Activated CD8-positive, alpha-beta memory T cell treated with anti-CD3 and anti-CD28 coated beads for 1 hour (primary cell): Measurements from ENCODE around the gene ERMN.
"Not testable (repeated sequence)": the region's sequence is repeated elsewhere in the genome, so short reads cannot be mapped to it uniquely, and the experiment has no call there.

Experiments
- DNase-seq, 2 donors: peaks; one replicate each; pipeline ENCODE4 v3.0.0-alpha.2; 2020; ENCODE audit warnings: low read depth in 1 of 2; ENCODE audit errors: extremely low read depth in 1 of 2

The ERMN gene, protein sequence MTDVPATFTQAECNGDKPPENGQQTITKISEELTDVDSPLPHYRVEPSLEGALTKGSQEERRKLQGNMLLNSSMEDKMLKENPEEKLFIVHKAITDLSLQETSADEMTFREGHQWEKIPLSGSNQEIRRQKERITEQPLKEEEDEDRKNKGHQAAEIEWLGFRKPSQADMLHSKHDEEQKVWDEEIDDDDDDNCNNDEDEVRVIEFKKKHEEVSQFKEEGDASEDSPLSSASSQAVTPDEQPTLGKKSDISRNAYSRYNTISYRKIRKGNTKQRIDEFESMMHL

GRCh38 chr2:157325786-157326185 lies at the start of gene ERMN:
TSS of gene ERMN (minus strand) at chr2:157325824. CDS start at chr2:157325642, 182 bp downstream.
- no peak for DNase-seq

DNA sequence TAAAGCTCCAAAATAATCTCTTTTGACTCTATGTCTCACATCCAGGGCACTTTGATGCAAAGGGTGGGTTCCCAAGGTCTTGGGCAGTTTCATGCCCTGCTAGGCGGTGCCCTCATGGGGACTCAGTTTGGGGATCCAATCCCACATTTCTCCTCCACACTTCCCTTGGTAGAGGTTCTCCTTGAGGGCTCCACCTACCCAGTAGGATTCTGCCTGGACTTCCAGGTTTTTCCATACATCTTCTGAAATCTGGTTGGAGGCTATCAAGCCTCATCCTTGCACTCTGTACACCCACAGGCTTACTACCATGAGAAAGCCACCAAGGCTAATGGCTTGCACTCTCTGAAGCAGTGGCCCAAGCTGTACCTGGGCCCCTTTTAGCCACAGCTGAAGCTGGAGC lies 49.8 kb upstream of the ERMN start:
- no peak for DNase-seq

- not testable (repeated sequence) for DNase-seq
These were observed 42.9 kb upstream of the ERMN start for GRCh38 chr2:157368508-157368907.

- no peak for DNase-seq
These were observed 42.1 kb upstream of the ERMN start for GRCh38 chr2:157367704-157368103.

GRCh38 chr2:157364257-157364974 lies 38.8 kb upstream of the ERMN start:
- no peak for DNase-seq

DNA sequence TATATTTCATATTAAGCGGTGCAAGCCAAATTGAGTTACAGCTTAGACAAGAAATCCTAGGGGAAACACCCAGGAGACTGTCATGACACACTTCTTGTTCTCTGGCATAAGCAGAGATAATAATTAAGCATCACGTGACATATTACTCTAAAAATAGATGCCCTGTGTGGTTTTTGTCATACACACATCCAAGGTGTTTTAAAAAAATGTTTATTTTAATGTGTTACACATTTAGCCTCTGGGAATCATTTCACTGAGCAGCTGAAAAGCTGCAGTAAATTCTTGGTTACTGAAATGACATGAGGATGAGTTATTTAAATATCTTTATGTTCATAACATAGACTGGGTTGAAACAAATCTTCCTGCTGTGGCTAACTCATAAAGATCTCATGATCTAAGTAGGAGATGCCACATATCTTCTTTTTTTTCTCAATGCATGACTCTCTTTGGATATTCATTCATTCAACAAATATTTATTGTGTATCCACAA lies 38.0 kb upstream of the ERMN start:
- no peak for DNase-seq

- no peak for DNase-seq
These were observed 37.0 kb upstream of the ERMN start for GRCh38 chr2:157362627-157363026.

DNA sequence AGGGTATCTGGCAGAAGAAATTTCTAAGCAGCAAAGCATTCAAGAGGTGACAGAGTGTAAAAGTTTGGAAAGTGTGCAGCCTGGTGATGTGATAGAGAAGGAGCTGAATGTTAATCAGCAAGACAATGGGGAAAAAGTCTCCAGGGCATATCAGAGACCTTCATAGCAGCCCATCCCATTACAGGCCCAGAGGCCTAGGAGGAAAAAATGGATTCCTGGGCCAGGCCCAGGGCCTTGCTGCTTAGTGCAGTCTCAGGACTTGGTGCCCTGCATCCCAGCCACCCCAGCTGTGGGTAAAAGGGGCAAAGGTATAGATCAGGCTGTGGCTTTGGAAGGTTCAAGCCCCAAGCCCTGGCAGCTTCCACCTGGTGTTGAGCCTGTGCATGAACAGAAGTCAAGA lies 35.9 kb upstream of the ERMN start:
- no peak for DNase-seq

- no peak for DNase-seq
These were observed 34.0 kb upstream of the ERMN start for GRCh38 chr2:157359628-157360027.

DNA sequence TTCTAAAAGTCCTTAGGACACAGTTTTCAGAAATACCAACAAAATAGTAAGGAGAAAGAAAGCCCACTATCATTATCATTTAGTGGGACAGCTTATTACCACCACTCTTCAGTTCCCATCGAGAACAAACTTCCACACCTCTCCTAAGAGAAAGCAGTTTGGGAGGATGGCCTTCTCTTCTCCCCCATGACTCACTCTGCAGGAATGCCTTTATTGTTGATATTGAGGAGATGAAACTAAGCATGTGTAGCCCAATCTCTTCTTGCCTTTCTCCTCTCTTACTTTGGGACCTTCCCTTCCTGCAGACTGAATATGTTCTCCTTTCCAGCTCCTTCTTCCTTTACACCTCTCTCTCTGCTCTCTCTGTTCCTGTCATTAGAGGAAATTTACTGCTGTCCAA lies 30.0 kb upstream of the ERMN start:
- no peak for DNase-seq

GRCh38 chr2:157349949-157350515 lies 24.4 kb upstream of the ERMN start:
- no peak for DNase-seq

GRCh38 chr2:157348291-157348921 lies 22.8 kb upstream of the ERMN start:
- DNase-seq = no peak

DNA sequence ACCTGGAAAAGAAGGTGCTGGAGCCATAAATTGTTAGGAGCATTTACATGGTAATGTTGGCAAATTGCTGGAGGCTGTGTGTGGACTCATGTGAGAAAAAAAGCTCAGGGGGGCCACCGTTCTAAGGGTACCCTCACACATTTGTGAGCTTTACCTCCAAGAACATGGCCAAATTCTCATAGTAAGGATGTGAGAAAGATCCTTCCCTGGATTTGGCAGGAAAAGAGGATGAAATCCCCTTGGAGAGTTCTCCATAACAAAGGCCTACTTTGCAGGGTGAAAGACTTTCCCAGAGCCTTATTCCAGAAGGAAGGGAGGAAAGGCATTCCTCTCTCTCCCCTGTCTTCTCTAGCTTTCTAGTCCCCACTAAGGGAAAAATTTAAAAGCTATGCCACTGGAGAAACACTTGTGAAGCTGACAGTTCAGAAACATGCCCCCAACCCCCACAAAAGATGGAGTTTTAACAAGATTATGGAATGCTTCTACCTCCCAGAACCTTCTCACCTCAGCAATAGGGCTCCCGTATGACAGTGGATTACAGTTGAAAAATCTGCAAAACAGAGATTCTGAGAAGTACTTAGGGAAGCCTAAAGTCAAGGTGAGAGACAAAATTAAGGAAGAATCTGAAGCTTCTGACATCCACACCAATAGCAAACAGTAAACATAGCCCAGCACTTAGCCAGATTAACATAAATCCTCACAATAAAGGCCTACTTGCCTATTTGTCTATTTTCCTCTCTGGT lies 20.2 kb upstream of the ERMN start:
- DNase-seq = no peak

- DNase-seq = not testable (repeated sequence)
These were observed 15.8 kb upstream of the ERMN start for GRCh38 chr2:157341381-157341780.

DNA sequence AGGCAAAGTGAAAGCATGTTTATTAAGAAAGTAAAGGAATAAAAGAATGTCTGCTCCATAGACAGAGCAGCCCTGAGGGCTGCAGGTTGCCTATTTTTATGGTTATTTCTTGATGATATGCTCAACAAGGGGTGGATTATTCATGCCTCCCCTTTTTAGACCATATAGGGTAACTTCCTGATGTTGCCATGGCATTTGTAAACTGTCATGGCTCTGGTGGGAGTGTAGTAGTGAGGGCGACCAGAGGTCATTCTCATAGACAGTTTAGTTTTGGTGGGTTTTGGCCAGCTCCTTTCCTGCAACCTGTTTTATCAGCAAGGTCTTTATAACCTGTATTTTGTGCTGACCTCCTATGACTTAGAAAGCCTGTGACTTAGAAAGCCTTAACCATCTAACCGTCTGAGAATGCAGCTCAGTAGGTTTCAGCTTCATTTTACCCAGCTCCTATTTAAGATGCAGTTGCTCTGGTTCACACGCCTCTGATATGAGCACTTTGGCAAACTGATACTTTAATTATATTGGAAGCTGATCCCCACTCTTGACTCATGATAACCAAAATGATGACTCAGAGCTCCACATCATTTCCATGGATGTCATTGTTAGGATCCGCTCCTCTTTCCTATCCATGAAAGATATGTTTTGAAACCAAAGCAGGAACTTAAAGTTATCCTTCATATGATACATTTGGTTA lies 14.5 kb upstream of the ERMN start:
- DNase-seq = no peak

DNA sequence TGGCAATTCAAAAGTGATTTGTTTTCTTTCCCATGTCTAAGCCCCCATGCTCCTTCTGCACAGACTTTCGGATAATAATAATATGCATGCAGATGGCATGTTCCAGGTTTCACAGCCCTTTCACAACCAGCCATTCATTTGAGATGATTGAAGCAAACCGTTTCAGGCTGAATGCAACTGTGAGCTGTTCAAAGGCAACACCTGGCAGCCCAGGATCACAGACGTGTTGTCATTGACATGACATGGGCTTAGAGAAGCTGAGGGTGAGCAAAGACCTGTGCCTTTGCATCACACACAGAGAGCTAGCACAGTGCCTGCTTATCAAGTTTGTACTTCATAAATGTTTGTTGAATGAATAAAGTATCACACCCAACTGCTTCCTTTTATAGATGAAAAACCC lies 12.4 kb upstream of the ERMN start:
- no peak for DNase-seq

- no peak for DNase-seq
These were observed 10.8 kb upstream of the ERMN start for GRCh38 chr2:157336137-157337010.

GRCh38 chr2:157334797-157335196 lies 9.2 kb upstream of the ERMN start:
- DNase-seq = no peak

DNA sequence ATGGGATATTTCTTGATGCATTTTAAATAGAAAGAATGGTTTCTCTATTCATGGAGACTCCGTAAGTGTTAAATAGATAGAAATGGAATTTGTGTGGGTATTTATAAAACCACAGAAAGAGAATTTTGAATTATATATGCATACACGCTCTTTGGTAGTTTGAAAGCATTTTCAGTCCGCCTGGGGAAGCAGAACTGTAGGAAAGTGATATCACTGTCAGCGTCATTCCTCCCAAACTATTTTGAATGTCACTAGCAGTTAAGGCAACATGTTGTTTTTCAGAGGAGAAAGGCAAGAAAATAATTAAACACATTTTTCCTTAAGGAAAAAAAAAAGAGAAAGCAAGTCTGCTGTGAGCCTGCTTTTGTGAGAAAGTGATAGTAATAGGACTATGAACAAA lies 8.7 kb upstream of the ERMN start:
- no peak for DNase-seq
